Duodenal mucosa (tissue), 2 donors: ENCODE measurements around the gene CYRIA.

Experiments
- H3K27ac ChIP-seq: one replicate; pipeline ENCODE4 v1.7.0; 2013; ENCODE audit warnings: low read depth, low read length
- H3K27me3 ChIP-seq, 2 donors: one replicate each; pipeline ENCODE4 v1.7.0; 2013; ENCODE audit warnings: low read length in 2 of 2, control low read depth in 1 of 2; ENCODE audit not compliant: insufficient read depth in 2 of 2, control insufficient read depth in 1 of 2
- H3K36me3 ChIP-seq, 2 donors: one replicate each; pipeline ENCODE4 v1.7.0; 2013; ENCODE audit warnings: low read length in 2 of 2, control low read depth in 1 of 2; ENCODE audit not compliant: insufficient read depth in 2 of 2, control insufficient read depth in 1 of 2
- H3K4me1 ChIP-seq, 2 donors: one replicate each; pipeline ENCODE4 v1.7.0; 2013; ENCODE audit warnings: low read length in 2 of 2, control low read depth in 1 of 2; ENCODE audit not compliant: insufficient read depth in 2 of 2, control insufficient read depth in 1 of 2
- H3K4me3 ChIP-seq, 2 donors: one replicate each; pipeline ENCODE4 v1.7.0; 2013; ENCODE audit warnings: low read length in 2 of 2, low read depth in 1 of 2
- H3K9ac ChIP-seq, 2 donors: one replicate each; pipeline ENCODE4 v1.7.0; 2013; ENCODE audit warnings: low read length in 2 of 2, low read depth in 1 of 2
- H3K9me3 ChIP-seq, 2 donors: one replicate each; pipeline ENCODE4 v1.7.0; 2013; ENCODE audit warnings: low read length in 2 of 2, control low read depth in 1 of 2; ENCODE audit not compliant: control insufficient read depth in 1 of 2

CYRIA gene

DNA sequence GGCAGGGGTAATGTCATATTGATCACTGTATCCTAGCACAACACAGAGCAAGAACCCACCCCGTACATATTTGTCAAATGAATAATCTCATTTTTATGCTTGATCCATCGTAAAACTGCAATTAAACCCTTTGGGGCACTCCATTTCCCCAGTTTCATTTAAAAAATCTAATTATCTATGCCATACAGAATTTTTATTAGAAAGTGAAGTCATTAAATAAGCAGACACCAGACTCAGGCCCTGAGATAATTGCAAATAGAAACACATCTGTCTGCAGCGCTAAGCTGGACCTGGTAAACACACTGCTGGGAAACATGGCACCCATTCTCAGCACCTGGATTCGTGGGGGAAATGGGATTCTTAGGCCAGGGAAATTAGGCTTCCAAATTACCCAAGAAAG lies 5.1 kb downstream of the CYRIA start:
- H3K9me3 ChIP-seq = no peaks in the 10 kb centered on the region
- H3K4me3 ChIP-seq = no peak overlapping the region
- peaks cover 63 to 69% of the 10 kb centered on the region in 2 donors for H3K4me1 ChIP-seq
- H3K36me3 ChIP-seq = no peaks in the 10 kb centered on the region
- H3K27ac ChIP-seq = no peak overlapping the region
- H3K9ac ChIP-seq = no peak overlapping the region
- H3K27me3 ChIP-seq = peaks cover 8 to 16% of the 10 kb centered on the region in 2 donors

DNA sequence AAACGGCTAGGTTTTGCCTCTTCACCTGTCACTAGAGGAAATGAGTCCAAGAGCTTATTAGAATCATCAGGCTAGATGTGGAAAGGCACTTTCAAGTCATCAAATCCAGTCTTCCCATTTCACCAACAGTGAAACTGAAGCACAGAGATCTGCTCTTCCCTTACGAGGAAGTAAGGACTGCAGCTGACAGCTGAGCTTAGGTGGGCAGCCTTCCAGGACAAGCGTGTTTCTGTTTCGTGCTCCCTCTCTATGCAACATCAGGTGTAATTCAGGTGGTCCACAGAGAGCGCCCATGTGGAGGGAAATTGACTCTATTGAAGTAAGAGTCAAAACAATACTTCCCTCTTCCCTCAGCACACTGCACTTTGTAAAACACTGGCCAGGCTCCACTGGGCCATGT lies 5.5 kb downstream of the CYRIA start:
- Histone ChIP-seq H3K9me3 (no peaks in the 10 kb centered on the region), H3K4me3 (no peak overlapping the region), H3K27me3 (peaks cover 8 to 14% of the 10 kb centered on the region in 2 donors), H3K27ac (no peak overlapping the region), H3K9ac (no peak overlapping the region), H3K4me1 (peaks cover 64 to 70% of the 10 kb centered on the region in 2 donors), H3K36me3 (no peaks in the 10 kb centered on the region)

DNA sequence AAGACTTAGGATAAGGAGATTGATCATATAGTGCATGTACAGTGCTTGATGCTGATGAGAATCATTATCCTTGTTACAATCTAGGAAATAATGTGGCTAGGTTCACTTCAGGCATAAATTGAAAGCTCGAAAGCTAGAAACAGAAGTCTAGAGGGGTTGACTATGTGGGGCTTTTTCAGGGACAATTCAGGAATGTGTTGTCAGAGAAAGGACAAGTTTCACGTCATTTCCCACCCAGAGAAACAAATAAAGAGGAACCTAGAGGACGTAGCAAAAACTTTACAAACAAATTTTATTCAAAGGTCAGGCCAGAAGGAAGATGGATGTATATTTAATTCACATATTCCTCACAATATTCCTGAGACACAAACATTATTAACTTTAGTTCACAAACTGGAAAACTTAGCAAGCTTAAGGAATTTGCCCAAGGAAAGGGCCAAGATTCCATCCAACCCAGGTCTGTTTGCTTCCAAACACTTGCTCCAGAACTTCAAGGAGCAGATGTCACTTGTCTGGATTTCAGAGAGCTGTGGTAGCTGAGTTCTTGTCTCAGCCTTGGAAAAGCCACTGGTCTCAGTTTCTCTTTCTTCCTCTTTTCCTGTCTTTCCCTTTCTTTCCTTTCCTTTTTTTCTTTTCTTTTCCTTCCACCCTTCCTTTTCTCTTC lies 7.4 kb downstream of the CYRIA start:
- peak overlapping the region; percentile 7 for H3K27ac ChIP-seq
- peaks cover 61 to 73% of the 10 kb centered on the region in 2 donors for H3K4me1 ChIP-seq

DNA sequence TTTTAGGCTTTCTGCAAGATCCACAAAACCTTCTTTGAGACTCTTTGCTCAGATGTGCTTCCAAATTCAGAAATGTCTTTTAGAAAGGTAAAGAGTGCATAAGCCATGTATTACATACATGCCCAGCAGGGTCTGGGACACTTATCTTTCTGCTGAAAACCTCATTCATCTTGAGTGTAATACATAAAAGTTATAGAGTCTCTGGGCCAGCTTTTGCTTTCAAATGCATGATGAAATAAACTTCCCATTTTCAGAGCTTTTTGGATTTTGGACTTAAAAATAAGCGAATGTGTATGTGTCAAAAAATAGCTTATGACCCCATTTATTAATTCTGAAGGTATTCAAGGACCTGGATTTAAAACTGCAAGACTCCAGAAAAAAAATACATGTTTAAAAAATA lies 8.0 kb downstream of the CYRIA start:
- Histone ChIP-seq H3K4me3 (no peak overlapping the region), H3K27me3 (peaks cover 0 to 5% of the 10 kb centered on the region in 2 donors), H3K36me3 (no peaks in the 10 kb centered on the region), H3K27ac (no peak overlapping the region), H3K9me3 (no peaks in the 10 kb centered on the region), H3K4me1 (peaks cover 62 to 73% of the 10 kb centered on the region in 2 donors), H3K9ac (no peak overlapping the region)

More for the DNA sequence above, 7.4 kb downstream of the CYRIA start:
- Histone ChIP-seq H3K36me3 (no peaks in the 10 kb centered on the region), H3K9ac (peak overlapping the region in 1 of 2 donors; percentile 16), H3K4me3 (no peak overlapping the region), H3K27me3 (peaks cover 0 to 6% of the 10 kb centered on the region in 2 donors), H3K9me3 (no peaks in the 10 kb centered on the region)

DNA sequence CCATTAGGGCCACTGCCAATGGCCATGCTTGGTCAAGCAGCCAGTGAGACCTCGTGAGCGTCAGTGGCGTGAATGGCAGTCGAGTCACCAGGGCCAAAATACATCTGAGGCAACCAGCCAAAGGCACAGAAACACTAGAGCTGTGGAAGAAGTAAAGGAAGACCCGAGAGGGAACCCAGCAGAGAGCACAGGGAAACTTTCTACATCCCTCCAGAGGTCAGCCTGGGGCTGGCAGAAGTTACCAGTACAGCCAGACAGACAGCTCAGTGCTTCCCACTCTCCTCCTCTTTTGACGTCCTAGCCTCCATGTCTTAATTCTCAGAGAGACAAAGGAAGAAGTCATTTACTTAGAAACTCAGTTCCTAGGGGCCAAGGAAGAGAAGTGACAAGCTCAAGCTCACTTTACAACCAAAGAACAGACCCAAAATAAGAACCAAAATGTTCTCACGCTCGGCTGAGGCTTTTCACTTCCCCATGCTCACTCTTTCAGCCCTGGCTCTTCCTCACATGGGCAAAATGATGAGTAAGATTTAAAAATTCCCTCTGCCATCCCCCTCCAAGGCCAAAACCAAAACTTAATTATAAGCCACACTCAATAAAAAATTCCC lies 8.7 kb downstream of the CYRIA start:
- Histone ChIP-seq H3K9me3 (no peaks in the 10 kb centered on the region), H3K4me1 (peaks cover 61 to 76% of the 10 kb centered on the region in 2 donors), H3K4me3 (peak overlapping the region in 1 of 2 donors; percentile 0), H3K9ac (peak overlapping the region in 1 of 2 donors; percentile 8), H3K27ac (no peak overlapping the region), H3K36me3 (no peaks in the 10 kb centered on the region), H3K27me3 (no peaks in the 10 kb centered on the region)

DNA sequence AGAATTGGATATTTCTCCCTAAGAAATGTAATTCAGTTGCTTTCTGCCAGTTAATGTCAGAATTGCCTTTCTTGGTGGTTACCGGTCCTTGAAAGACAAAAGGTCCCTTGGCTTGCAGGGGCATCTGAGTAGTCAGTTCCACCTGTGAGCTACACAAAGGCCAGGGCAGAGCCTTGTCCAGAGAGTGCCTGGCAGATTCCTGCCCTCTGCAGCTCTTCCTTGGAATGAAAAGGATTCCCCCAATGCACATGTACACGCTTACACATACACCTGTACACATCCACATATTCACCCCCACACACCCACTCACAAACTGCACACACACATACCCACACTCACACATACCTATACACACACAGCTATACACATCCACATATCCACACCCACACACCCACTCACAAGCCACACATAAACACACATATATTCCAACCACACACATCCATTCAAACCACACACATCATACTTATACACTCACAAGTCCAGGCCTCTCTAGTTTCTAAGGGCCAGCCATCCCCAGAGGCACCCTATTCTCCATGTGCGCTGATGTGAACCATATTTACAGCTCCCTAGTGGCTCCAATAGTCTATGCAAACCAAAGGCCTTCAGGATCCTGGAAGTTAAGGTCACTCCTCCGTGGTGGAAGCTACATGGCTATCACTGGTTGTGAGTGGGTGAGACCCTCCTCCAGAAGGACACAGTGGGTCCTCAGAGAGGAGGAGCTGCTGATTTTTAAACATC lies 9.6 kb downstream of the CYRIA start:
- Histone ChIP-seq H3K9me3 (no peaks in the 10 kb centered on the region), H3K9ac (peak overlapping the region in 1 of 2 donors; percentile 8), H3K4me3 (peak overlapping the region in 1 of 2 donors; percentile 0), H3K27ac (no peak overlapping the region), H3K36me3 (no peaks in the 10 kb centered on the region), H3K4me1 (peaks cover 65 to 83% of the 10 kb centered on the region in 2 donors), H3K27me3 (no peaks in the 10 kb centered on the region)

DNA sequence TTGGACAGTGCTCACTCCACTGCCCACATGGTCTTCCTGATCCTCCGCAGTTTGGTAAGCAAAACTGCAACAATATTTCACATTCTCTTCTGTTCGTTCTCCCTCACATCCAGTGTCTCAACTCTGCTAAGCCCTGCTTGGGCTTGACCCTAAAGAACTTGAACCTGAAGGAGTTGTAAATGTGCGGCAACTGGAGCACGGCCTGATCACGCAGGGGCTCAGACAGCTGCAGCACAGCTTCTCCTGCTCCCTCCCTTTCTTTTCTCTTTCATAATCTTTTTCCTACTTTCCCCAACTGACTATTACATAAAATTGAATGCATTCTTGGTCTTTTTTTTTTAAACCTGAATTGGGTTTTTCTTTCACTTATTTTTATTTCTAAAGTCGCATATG lies 10.2 kb downstream of the CYRIA start:
- H3K9ac ChIP-seq = peak overlapping the region in 1 of 2 donors; percentile 10
- no peak overlapping the region for H3K27ac ChIP-seq
- no peaks in the 10 kb centered on the region for H3K9me3 ChIP-seq
- no peaks in the 10 kb centered on the region for H3K27me3 ChIP-seq
- H3K36me3 ChIP-seq = no peaks in the 10 kb centered on the region
- peaks cover 71 to 82% of the 10 kb centered on the region in 2 donors for H3K4me1 ChIP-seq
- peak overlapping the region in 1 of 2 donors; percentile 1 for H3K4me3 ChIP-seq

DNA sequence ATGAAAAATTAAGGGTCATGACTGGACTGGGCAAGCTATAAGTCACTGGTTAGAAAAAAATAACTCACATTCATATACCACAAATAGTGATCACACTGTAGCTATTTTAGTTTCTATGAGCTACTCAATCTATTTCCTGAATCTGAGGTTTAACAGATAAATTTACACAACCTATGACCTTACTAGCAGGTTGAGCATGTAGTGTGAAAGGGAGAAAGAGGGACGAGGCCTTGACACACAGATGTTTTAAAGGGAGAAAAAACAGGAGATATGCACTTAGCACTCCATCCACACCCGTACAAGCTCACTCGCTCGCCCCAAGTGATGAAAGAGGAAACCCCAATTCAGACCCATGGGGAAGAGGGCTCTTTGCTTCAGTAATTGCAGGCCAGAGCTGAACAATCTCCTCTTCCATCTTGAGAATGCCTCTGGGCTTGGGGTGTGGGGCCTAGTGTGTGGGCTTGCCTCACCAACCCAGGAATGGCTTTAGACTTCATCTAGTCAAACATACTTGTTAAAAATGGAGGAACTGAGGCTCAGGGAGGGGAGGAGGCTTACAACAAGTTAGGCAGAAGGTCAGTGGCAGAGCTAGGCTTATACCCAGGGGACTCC lies 10.7 kb downstream of the CYRIA start:
- no peak overlapping the region for H3K27ac ChIP-seq
- H3K9me3 ChIP-seq = no peaks in the 10 kb centered on the region
- no peaks in the 10 kb centered on the region for H3K27me3 ChIP-seq
- H3K4me3 ChIP-seq = peak overlapping the region in 1 of 2 donors; percentile 1
- H3K36me3 ChIP-seq = no peaks in the 10 kb centered on the region
- H3K4me1 ChIP-seq = peaks cover 76 to 82% of the 10 kb centered on the region in 2 donors
- peak overlapping the region in 1 of 2 donors; percentile 10 for H3K9ac ChIP-seq

DNA sequence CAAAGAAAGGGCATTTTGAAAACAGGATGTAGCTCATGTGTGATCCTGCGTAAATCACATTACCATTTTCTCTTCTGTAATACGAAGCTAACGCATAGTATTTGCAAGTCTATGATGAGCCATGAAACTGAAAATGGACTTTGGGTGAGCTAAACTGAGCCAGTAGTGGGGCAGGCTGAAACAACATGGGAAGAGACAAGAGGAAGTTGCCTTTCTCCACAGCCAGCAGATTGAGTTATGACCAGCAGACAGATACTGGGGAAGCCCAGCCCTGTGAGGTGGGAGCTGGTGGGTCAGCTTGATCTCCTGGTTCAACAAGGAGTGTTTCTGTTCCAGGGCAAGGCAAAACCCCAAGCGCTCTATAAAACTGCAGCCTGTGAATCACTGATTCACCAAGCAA lies 11.8 kb downstream of the CYRIA start:
- no peak overlapping the region for H3K4me3 ChIP-seq
- H3K27ac ChIP-seq = peak overlapping the region; percentile 22
- peak overlapping the region; percentile 12 to 22 for H3K9ac ChIP-seq
- H3K9me3 ChIP-seq = no peaks in the 10 kb centered on the region
- H3K4me1 ChIP-seq = peaks cover 73 to 84% of the 10 kb centered on the region in 2 donors
- H3K36me3 ChIP-seq = no peaks in the 10 kb centered on the region
- no peaks in the 10 kb centered on the region for H3K27me3 ChIP-seq

DNA sequence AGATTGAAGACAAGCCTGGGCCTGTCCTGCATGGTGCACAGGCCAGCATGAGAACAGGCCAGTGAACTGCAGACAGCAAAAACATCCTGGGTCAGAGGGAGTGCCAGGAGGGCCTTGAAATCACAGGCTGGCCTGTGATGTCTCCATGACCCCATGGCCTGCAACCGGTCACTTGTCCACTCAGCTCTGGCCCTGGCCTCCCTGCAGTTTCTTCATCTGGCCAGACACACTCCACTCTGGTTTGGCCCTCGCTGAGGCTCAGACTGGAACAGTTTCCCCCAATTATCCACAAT lies 12.6 kb downstream of the CYRIA start:
- H3K9ac ChIP-seq = peak overlapping the region; percentile 10 to 22
- H3K4me1 ChIP-seq = peaks cover 67 to 76% of the 10 kb centered on the region in 2 donors
- no peak overlapping the region for H3K27ac ChIP-seq
- H3K27me3 ChIP-seq = no peaks in the 10 kb centered on the region
- no peaks in the 10 kb centered on the region for H3K9me3 ChIP-seq
- no peak overlapping the region for H3K4me3 ChIP-seq
- no peaks in the 10 kb centered on the region for H3K36me3 ChIP-seq
